ENCODE results near the gene GBX1. TPM values are rescaled to one million over a fixed set of nuclear protein-coding genes. Genes with fewer than 3 reads are reported as not detected.

GBX1 gene
- total RNA-seq, 2 experiments from 2014 or later, result not detected

DNA sequence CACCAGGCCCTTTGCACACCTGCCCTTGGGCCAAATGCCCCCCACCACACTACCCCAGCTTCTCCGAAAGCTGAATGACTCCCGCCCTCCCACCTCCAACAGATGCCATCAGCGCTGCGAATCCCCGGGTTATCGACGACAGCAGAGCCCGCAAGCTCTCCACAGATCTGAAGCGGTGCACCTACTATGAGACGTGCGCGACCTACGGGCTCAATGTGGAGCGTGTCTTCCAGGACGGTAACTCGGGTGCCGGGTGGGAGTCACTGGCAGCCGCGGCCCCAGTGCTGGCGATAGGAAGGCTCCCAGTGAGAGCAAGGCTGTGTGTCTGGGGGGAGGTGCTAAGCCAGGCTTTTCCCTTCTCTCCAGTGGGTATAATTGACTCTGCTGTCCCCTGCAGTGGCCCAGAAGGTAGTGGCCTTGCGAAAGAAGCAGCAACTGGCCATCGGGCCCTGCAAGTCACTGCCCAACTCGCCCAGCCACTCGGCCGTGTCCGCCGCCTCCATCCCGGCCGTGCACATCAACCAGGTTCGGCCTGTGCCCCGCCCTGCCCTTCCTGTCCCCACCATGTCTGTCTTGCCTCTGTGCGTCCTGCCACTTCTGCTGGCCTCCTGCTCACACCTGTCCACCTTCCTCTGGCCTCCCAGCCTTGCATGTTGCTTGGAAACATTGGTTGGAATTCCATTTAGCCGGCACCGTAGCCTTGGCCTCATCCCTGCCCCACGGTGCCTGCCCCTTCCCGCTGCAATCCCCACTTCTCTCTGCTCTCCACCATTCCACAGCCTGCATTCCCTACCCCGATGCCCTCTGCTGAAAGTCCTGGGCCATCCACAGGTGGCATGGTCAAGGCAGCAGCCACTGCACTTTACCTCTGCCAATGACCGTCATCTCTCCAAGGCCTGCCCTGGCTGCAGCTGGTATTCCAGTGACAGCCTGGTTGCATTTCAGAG, 49.1 kb downstream of the GBX1 start:
- CTCF ChIA-PET, result interaction anchor here (1.3 to 1.5 kb wide), 4 partner anchors 11 to 220 kb away, joined by 3 to 7 read pairs (median 4); no protein-coding TSS in a partner anchor
- H3K4me3 Mint-ChIP-seq, result no peak overlapping the region
- peaks cover 5% of the 10 kb centered on the region for H3K27me3 Mint-ChIP-seq (ENCODE audit: low read depth)

DNA sequence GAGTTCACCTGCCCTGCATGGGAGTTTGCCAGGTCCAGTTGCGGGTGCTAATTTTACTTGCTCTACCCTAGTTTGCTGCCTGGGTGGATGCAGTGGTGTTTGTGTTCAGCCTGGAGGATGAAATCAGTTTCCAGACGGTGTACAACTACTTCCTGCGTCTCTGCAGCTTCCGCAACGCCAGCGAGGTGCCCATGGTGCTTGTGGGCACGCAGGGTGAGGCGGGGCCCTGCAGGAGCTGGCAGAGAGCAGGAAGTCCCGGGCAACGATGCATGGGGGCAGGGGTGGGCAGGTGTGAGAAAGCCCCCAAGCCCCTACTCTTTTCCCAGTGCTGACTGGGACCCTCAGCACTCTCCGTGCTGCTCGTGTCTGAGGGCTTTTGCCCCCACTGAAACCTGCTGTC, 49.9 kb downstream of the GBX1 start:
- Mint-ChIP-seq H3K4me3 (peak overlapping the region; percentile 62), H3K36me3 (ENCODE audit: low read depth) (peaks cover 4% of the 10 kb centered on the region), H3K9me3 (no peaks in the 10 kb centered on the region), H3K27ac (no peak overlapping the region), H3K4me1 (ENCODE audit: low read depth) (peaks cover 8% of the 10 kb centered on the region), H3K27me3 (ENCODE audit: low read depth) (peaks cover 11% of the 10 kb centered on the region)
- intact Hi-C loops (cut with micrococcal nuclease), result no loop called here
- DNase-seq, result peak; percentile 41
- CTCF ChIA-PET, result interaction anchor here (0.6 to 1.5 kb wide), 5 partner anchors 44 to 235 kb away, joined by 3 to 7 read pairs (median 3); no protein-coding TSS in a partner anchor

More for the DNA sequence above, 49.1 kb downstream of the GBX1 start:
- DNase-seq, result no peak
- Mint-ChIP-seq H3K36me3 (ENCODE audit: low read depth) (peaks cover 4% of the 10 kb centered on the region), H3K9me3 (no peaks in the 10 kb centered on the region), H3K4me1 (ENCODE audit: low read depth) (peaks cover 8% of the 10 kb centered on the region), H3K27ac (no peak overlapping the region)
- intact Hi-C loops (cut with micrococcal nuclease), result no loop called here

- Mint-ChIP-seq H3K4me3 (peak overlapping the region; percentile 62), H3K36me3 (ENCODE audit: low read depth) (peaks cover 4% of the 10 kb centered on the region), H3K4me1 (ENCODE audit: low read depth) (peaks cover 8% of the 10 kb centered on the region), H3K9me3 (no peaks in the 10 kb centered on the region), H3K27me3 (ENCODE audit: low read depth) (peaks cover 11% of the 10 kb centered on the region), H3K27ac (no peak overlapping the region)
- no peak for DNase-seq
- intact Hi-C loops (cut with micrococcal nuclease), result no loop called here
- CTCF ChIA-PET, result interaction anchor here (0.6 to 1.6 kb wide), 6 partner anchors 45 to 235 kb away, joined by 3 to 7 read pairs (median 4); no protein-coding TSS in a partner anchor
These were observed 50.7 kb downstream of the GBX1 start for GRCh38 chr7:151116603-151117440.

DNA sequence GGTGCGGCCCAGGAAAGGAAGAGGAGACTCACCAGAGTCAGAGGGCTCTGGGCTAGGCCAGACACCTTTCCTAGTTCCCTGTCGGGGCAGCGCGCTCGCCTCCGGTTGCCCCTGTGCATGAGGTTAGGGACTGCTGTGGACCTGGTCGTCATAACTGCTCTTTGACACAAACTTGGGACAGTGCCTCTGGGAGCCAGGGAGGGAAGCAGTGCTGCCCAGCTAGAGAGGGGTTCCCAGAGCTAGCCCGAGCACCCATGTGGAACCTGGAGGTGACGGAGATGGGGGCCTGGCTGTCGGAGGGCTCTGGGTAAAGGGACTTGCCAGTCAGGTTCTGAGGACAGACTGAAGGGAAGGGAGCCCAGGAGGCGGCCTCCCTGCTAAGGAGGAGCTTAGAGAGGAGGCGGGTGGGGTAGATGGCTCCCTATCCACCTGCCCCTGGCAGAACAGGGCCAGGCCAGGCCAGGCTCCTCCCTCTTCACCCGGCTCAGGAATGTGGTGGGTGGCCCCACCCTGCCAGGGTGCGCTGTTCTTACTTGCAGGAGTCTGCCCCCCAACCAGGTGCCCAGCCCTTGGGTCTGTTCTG, 51.6 kb downstream of the GBX1 start:
- CTCF ChIA-PET, result interaction anchor here (0.7 to 1.6 kb wide), 5 partner anchors 8 to 153 kb away, joined by 3 to 8 read pairs (median 5); no protein-coding TSS in a partner anchor
- intact Hi-C loops (cut with micrococcal nuclease), result no loop called here
- H3K36me3 Mint-ChIP-seq (ENCODE audit: low read depth), result peaks cover 2% of the 10 kb centered on the region
- H3K4me3 Mint-ChIP-seq, result peak overlapping the region; percentile 60
- H3K9me3 Mint-ChIP-seq, result no peaks in the 10 kb centered on the region
- DNase-seq, result no peak
- peaks cover 8% of the 10 kb centered on the region for H3K4me1 Mint-ChIP-seq (ENCODE audit: low read depth)
- H3K27ac Mint-ChIP-seq, result no peak overlapping the region
- H3K27me3 Mint-ChIP-seq (ENCODE audit: low read depth), result peaks cover 11% of the 10 kb centered on the region

GRCh38 chr7:151115121-151115835, 52.2 kb downstream of the GBX1 start:
- Mint-ChIP-seq H3K4me3 (peak overlapping the region; percentile 60), H3K27me3 (ENCODE audit: low read depth) (peaks cover 11% of the 10 kb centered on the region), H3K9me3 (no peaks in the 10 kb centered on the region), H3K4me1 (ENCODE audit: low read depth) (peaks cover 8% of the 10 kb centered on the region), H3K36me3 (ENCODE audit: low read depth) (peaks cover 2% of the 10 kb centered on the region), H3K27ac (no peak overlapping the region)
- peak; percentile 36 for DNase-seq
- CTCF ChIA-PET, result interaction anchor here (0.7 to 1.6 kb wide), 5 partner anchors 9 to 153 kb away, joined by 3 to 8 read pairs (median 5); no protein-coding TSS in a partner anchor
- intact Hi-C loops (cut with micrococcal nuclease), result no loop called here

- H3K4me1 Mint-ChIP-seq (ENCODE audit: low read depth), result peaks cover 8% of the 10 kb centered on the region
- H3K9me3 Mint-ChIP-seq, result no peaks in the 10 kb centered on the region
- H3K27me3 Mint-ChIP-seq (ENCODE audit: low read depth), result peaks cover 11% of the 10 kb centered on the region
- peak overlapping the region; percentile 11 for H3K4me3 Mint-ChIP-seq
- no peak overlapping the region for H3K27ac Mint-ChIP-seq
- H3K36me3 Mint-ChIP-seq (ENCODE audit: low read depth), result peaks cover 2% of the 10 kb centered on the region
- DNase-seq, result no peak
- CTCF ChIA-PET, result interaction anchor here (1.0 to 1.3 kb wide), 4 partner anchors 9 to 38 kb away, joined by 3 to 7 read pairs (median 4); no protein-coding TSS in a partner anchor
- intact Hi-C loops (cut with micrococcal nuclease), result loop anchor here (5.0 kb wide), 2 partner anchors 127 to 337 kb away; no protein-coding TSS in a partner anchor
These were observed 53.1 kb downstream of the GBX1 start for GRCh38 chr7:151114151-151115090.

- H3K4me3 Mint-ChIP-seq, result peak overlapping the region; percentile 11
- H3K27me3 Mint-ChIP-seq (ENCODE audit: low read depth), result peaks cover 11% of the 10 kb centered on the region
These were observed 53.9 kb downstream of the GBX1 start for GRCh38 chr7:151113344-151114150.

GRCh38 chr7:151110941-151111645, 56.4 kb downstream of the GBX1 start:
- DNase-seq, result peak; percentile 83
- Mint-ChIP-seq H3K27me3 (ENCODE audit: low read depth) (peaks cover 11% of the 10 kb centered on the region), H3K4me1 (ENCODE audit: low read depth) (no peaks in the 10 kb centered on the region), H3K27ac (no peak overlapping the region), H3K9me3 (no peaks in the 10 kb centered on the region), H3K36me3 (ENCODE audit: low read depth) (no peaks in the 10 kb centered on the region), H3K4me3 (no peak overlapping the region)
- intact Hi-C loops (cut with micrococcal nuclease), result loop anchor here (1.0 to 5.0 kb wide), 8 partner anchors 24 to 334 kb away; partner anchors contain the start of genes ABCB8, AGAP3 and SLC4A2
- CTCF ChIA-PET, result interaction anchor here (0.6 to 5.5 kb wide), 34 partner anchors 10 to 528 kb away, joined by 3 to 49 read pairs (median 4); partner anchors contain the start of genes ABCB8 and TMUB1

More at GRCh38 chr7:151113344-151114150, 53.9 kb downstream of the GBX1 start:
- no peaks in the 10 kb centered on the region for H3K9me3 Mint-ChIP-seq
- intact Hi-C loops (cut with micrococcal nuclease), result loop anchor here (5.0 kb wide), 2 partner anchors 126 to 336 kb away; no protein-coding TSS in a partner anchor
- H3K36me3 Mint-ChIP-seq (ENCODE audit: low read depth), result peaks cover 2% of the 10 kb centered on the region
- H3K27ac Mint-ChIP-seq, result no peak overlapping the region
- peaks cover 6% of the 10 kb centered on the region for H3K4me1 Mint-ChIP-seq (ENCODE audit: low read depth)
- no peak for DNase-seq
- CTCF ChIA-PET, result interaction anchor here (0.6 to 5.5 kb wide), 6 partner anchors 10 to 189 kb away, joined by 3 to 49 read pairs (median 4); no protein-coding TSS in a partner anchor

DNA sequence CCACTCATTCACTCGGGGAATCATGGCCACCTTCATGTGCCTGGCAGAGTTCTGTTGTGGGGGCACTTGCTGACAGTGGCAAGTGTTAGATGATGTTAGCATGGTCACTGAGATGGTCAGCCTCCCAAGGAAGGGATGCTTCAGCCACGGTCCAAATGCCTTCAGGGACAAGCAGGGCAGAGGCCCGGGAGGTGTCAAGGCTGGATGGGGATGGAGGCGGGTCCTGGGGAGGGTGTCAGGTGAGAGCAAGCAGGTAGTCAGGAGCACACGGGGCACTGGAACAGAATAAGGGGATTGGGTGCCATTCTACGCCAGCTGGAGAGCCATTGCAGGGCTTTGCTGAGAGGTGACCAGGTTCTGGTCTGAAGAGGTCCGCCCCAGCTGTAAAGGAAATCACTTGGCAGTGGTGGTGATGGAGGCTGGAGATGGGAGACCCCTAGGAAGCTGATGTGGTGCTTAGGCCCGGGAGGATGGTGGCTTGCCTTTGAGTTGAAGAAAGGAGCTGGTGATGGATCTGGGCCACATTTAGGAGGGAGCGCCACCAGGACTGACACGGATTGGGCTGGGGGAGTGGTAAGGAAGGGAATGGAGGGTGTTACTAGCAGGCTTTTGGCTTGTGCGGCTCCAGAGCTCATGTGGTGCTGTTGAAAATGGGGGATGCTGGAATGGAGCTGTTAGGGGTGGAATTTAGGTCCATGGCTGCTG, 57.1 kb downstream of the GBX1 start:
- CTCF ChIA-PET, result interaction anchor here (0.6 to 5.5 kb wide), 27 partner anchors 11 to 331 kb away, joined by 3 to 49 read pairs (median 5); partner anchors contain the start of genes ABCB8 and TMUB1
- Mint-ChIP-seq H3K27ac (no peak overlapping the region), H3K9me3 (no peaks in the 10 kb centered on the region), H3K4me3 (no peak overlapping the region), H3K27me3 (ENCODE audit: low read depth) (peaks cover 11% of the 10 kb centered on the region), H3K36me3 (ENCODE audit: low read depth) (no peaks in the 10 kb centered on the region), H3K4me1 (ENCODE audit: low read depth) (no peaks in the 10 kb centered on the region)
- DNase-seq, result no peak
- intact Hi-C loops (cut with micrococcal nuclease), result loop anchor here (2.0 to 5.0 kb wide), 3 partner anchors 24 to 333 kb away; partner anchors contain the start of gene AGAP3
